SK-N-SH treated with all-trans-retinoic acid at 6 μM for 48 hours (cell line): ENCODE results near the gene CCDC40.

Source experiments
- ATAC-seq: fragments of 200-7000 bp; cut with Tn5 transposase; 3 replicates; pipeline ENCODE4 v1.9.1; 2020; ENCODE audit warnings: mild to moderate bottlenecking, moderate library complexity
- ARNTL ChIP-seq: fragments of 450-650 bp; formaldehyde crosslinking; IDR thresholded peaks from 2 replicates; pipeline ENCODE4 v1.5.0; 2020; ENCODE audit warnings: low read depth, mild to moderate bottlenecking, moderate library complexity, borderline replicate concordance
- BACH2 ChIP-seq: fragments of 250-450 bp; sonication (Bioruptor Pico); IDR thresholded peaks from 2 replicates; pipeline ENCODE4 v1.9.0; 2021; ENCODE audit warnings: mild to moderate bottlenecking, borderline replicate concordance
- CSDC2 ChIP-seq: fragments of 250-450 bp; sonication (Bioruptor Pico); IDR thresholded peaks from 2 replicates; pipeline ENCODE4 v1.5.0; 2020; ENCODE audit warnings: mild to moderate bottlenecking, moderate library complexity
- ESRRG ChIP-seq: fragments of 250-450 bp; sonication (Bioruptor Pico); IDR thresholded peaks from 2 replicates; pipeline ENCODE4 v1.6.1; 2021; ENCODE audit warnings: mild to moderate bottlenecking
- GLIS3 ChIP-seq: fragments of 250-450 bp; sonication (Bioruptor Pico); IDR thresholded peaks from 2 replicates; pipeline ENCODE4 v1.5.0; 2020; ENCODE audit warnings: mild to moderate bottlenecking, moderate library complexity
- ISL1 ChIP-seq: fragments of 250-450 bp; sonication (Bioruptor Pico); IDR thresholded peaks from 2 replicates; pipeline ENCODE4 v2.1.2; 2022; ENCODE audit warnings: mild to moderate bottlenecking, moderate library complexity
- OSR1 ChIP-seq: fragments of 250-450 bp; sonication (Bioruptor Pico); IDR thresholded peaks from 2 replicates; pipeline ENCODE4 v1.8.0; 2022; ENCODE audit warnings: moderate library complexity, mild to moderate bottlenecking, inconsistent platforms
- PPARA ChIP-seq: fragments of 250-450 bp; sonication (Bioruptor Pico); IDR thresholded peaks from 2 replicates; pipeline ENCODE4 v1.5.0; 2020; ENCODE audit warnings: mild to moderate bottlenecking, borderline replicate concordance
- RARB ChIP-seq: fragments of 250-450 bp; sonication (Bioruptor Pico); IDR thresholded peaks from 2 replicates; pipeline ENCODE4 v1.8.0; 2021; ENCODE audit warnings: mild to moderate bottlenecking, moderate library complexity
- SNAI2 ChIP-seq: fragments of 250-450 bp; sonication (Bioruptor Pico); IDR thresholded peaks from 2 replicates; pipeline ENCODE4 v1.5.0; 2020; ENCODE audit warnings: mild to moderate bottlenecking, moderate library complexity
- TCF4 ChIP-seq: fragments of 250-450 bp; sonication (Bioruptor Pico); IDR thresholded peaks from 2 replicates; pipeline ENCODE4 v1.8.0; 2021; ENCODE audit warnings: mild to moderate bottlenecking, moderate library complexity, borderline replicate concordance
- TOX ChIP-seq: fragments of 250-450 bp; sonication (Bioruptor Pico); IDR thresholded peaks from 2 replicates; pipeline ENCODE4 v1.8.0; 2021; ENCODE audit warnings: mild to moderate bottlenecking, moderate library complexity, borderline replicate concordance
- ZC3H10 ChIP-seq: fragments of 250-450 bp; sonication (Bioruptor Pico); IDR thresholded peaks from 2 replicates; pipeline ENCODE4 v1.5.1; 2021; ENCODE audit warnings: mild to moderate bottlenecking, moderate library complexity
- ZFP3 ChIP-seq: fragments of 250-450 bp; sonication (Bioruptor Pico); IDR thresholded peaks from 2 replicates; pipeline ENCODE4 v1.5.0; 2020; ENCODE audit warnings: mild to moderate bottlenecking, moderate library complexity
- ZFP30 ChIP-seq: fragments of 450-650 bp; formaldehyde crosslinking; IDR thresholded peaks from 2 replicates; pipeline ENCODE4 v1.5.0; 2022; ENCODE audit warnings: mild to moderate bottlenecking, moderate library complexity
- ZNF565 ChIP-seq: fragments of 450-650 bp; formaldehyde crosslinking; conservative IDR thresholded peaks from 2 replicates; pipeline ENCODE4 v1.5.0; 2020; ENCODE audit warnings: low read depth, mild to moderate bottlenecking, moderate library complexity
- ZNF70 ChIP-seq: fragments of 450-650 bp; formaldehyde crosslinking; IDR thresholded peaks from 2 replicates; pipeline ENCODE4 v1.5.0; 2020; ENCODE audit warnings: mild to moderate bottlenecking, moderate library complexity
- ZNF8 ChIP-seq: fragments of 450-650 bp; formaldehyde crosslinking; IDR thresholded peaks from 2 replicates; pipeline ENCODE4 v1.5.0; 2020; ENCODE audit warnings: mild to moderate bottlenecking, moderate library complexity
- TF ChIP-seq, protein P1 (sequence below): fragments of 250-450 bp; sonication (Bioruptor Pico); IDR thresholded peaks from 2 replicates; pipeline ENCODE4 v1.8.0; 2021; ENCODE audit warnings: low read depth, mild to moderate bottlenecking, moderate library complexity, borderline replicate concordance
- TF ChIP-seq, protein P2 (sequence below): fragments of 250-450 bp; sonication (Bioruptor Pico); IDR thresholded peaks from 2 replicates; pipeline ENCODE4 v1.5.1; 2020; ENCODE audit warnings: low read depth, mild to moderate bottlenecking, moderate library complexity
- TF ChIP-seq, protein P3 (sequence below): fragments of 250-450 bp; sonication (Bioruptor Pico); IDR thresholded peaks from 2 replicates; pipeline ENCODE4 v1.8.0; 2020; ENCODE audit warnings: mild to moderate bottlenecking, moderate library complexity, borderline replicate concordance

CCDC40 gene

DNA sequence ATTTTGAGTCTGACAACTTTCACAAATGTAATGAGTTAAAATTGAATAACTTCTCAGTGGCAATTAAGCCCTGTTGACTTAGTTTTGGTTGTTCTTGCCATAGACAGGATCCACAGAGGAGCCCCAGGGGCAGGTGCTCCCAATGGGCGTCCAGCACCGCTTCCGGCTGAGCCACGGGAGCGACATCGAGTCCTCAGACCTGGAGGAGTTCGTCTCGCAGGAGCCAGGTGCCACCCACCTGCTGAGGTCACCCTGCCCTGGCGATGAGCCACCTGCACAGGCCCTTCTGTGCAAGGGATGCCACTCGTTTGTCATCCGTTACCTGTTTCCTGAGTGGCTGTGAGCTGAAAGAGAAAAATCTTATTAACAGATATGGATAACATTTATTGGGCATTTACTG, 10.7 kb downstream of the CCDC40 start (continued):
- TF ChIP-seq, protein P1, sequence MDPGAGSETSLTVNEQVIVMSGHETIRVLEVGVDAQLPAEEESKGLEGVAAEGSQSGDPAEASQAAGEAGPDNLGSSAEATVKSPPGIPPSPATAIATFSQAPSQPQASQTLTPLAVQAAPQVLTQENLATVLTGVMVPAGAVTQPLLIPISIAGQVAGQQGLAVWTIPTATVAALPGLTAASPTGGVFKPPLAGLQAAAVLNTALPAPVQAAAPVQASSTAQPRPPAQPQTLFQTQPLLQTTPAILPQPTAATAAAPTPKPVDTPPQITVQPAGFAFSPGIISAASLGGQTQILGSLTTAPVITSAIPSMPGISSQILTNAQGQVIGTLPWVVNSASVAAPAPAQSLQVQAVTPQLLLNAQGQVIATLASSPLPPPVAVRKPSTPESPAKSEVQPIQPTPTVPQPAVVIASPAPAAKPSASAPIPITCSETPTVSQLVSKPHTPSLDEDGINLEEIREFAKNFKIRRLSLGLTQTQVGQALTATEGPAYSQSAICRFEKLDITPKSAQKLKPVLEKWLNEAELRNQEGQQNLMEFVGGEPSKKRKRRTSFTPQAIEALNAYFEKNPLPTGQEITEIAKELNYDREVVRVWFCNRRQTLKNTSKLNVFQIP: no peak
- TF ChIP-seq ZFP30 (CRISPR knock-in tag) (no peak), ZNF70 (CRISPR knock-in tag) (no peak), ZNF8 (no peak), TOX (CRISPR knock-in tag) (no peak)
- TF ChIP-seq, protein P2, sequence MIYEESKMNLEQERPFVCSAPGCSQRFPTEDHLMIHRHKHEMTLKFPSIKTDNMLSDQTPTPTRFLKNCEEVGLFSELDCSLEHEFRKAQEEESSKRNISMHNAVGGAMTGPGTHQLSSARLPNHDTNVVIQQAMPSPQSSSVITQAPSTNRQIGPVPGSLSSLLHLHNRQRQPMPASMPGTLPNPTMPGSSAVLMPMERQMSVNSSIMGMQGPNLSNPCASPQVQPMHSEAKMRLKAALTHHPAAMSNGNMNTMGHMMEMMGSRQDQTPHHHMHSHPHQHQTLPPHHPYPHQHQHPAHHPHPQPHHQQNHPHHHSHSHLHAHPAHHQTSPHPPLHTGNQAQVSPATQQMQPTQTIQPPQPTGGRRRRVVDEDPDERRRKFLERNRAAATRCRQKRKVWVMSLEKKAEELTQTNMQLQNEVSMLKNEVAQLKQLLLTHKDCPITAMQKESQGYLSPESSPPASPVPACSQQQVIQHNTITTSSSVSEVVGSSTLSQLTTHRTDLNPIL (CRISPR knock-in tag): no peak

DNA sequence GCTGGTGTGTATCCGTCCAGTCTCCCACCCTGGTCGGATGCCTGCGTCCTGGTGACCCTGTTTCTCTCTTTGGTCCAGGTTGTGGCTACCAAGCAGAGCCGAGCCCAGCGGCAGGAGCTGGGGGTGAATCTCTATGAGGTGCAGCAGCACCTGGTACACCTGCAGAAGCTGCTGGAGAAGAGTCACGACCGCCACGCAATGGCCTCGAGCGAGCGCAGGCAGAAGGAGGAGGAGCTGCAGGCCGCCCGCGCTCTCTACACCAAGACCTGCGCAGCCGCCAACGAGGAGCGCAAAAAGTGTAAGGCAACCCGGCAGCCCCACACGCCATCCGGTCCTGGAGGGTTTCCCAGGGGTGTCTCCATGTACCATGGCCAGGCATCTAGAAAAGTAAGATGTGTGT, 13.5 kb downstream of the CCDC40 start:
- TF ChIP-seq TCF4 (CRISPR knock-in tag) (no peak), SNAI2 (CRISPR knock-in tag) (no peak), BACH2 (CRISPR knock-in tag) (no peak), ISL1 (no peak), ZC3H10 (CRISPR knock-in tag) (no peak), RARB (CRISPR knock-in tag) (no peak), ARNTL (CRISPR knock-in tag) (no peak), ZFP30 (CRISPR knock-in tag) (no peak), OSR1 (CRISPR knock-in tag) (no peak), CSDC2 (CRISPR knock-in tag) (no peak), ZFP3 (CRISPR knock-in tag) (no peak), GLIS3 (CRISPR knock-in tag) (no peak), TOX (CRISPR knock-in tag) (no peak), ESRRG (CRISPR knock-in tag) (no peak), ZNF565 (CRISPR knock-in tag) (no peak), ZNF8 (no peak)
- TF ChIP-seq, protein P2 (CRISPR knock-in tag): no peak
- TF ChIP-seq, protein P3, sequence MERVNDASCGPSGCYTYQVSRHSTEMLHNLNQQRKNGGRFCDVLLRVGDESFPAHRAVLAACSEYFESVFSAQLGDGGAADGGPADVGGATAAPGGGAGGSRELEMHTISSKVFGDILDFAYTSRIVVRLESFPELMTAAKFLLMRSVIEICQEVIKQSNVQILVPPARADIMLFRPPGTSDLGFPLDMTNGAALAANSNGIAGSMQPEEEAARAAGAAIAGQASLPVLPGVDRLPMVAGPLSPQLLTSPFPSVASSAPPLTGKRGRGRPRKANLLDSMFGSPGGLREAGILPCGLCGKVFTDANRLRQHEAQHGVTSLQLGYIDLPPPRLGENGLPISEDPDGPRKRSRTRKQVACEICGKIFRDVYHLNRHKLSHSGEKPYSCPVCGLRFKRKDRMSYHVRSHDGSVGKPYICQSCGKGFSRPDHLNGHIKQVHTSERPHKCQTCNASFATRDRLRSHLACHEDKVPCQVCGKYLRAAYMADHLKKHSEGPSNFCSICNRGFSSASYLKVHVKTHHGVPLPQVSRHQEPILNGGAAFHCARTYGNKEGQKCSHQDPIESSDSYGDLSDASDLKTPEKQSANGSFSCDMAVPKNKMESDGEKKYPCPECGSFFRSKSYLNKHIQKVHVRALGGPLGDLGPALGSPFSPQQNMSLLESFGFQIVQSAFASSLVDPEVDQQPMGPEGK (CRISPR knock-in tag): no peak
- no peak for ATAC-seq

DNA sequence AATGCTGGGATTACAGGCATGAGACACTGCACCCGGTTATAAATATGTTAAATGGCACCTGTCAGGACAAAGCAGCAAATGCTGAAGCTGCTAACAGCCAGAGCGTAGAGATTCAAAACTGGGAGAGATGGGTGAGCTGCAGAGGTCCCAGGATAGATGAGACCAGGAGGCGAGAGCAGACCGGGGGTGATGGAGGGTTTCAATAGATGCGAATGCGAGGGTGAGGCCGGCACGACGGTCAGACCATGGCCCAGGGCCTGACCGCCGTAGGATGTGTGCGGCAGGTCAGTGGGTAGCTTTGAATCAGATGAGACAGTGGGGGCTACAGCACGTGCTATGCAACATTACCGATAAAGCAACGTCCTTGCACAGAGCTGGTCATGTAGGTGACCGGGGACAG, 14.3 kb downstream of the CCDC40 start:
- TF ChIP-seq ZNF8 (no peak), BACH2 (CRISPR knock-in tag) (no peak), OSR1 (CRISPR knock-in tag) (no peak), ZNF70 (CRISPR knock-in tag) (no peak), CSDC2 (CRISPR knock-in tag) (no peak), ZNF565 (CRISPR knock-in tag) (no peak), SNAI2 (CRISPR knock-in tag) (no peak)
- no peak for ATAC-seq

DNA sequence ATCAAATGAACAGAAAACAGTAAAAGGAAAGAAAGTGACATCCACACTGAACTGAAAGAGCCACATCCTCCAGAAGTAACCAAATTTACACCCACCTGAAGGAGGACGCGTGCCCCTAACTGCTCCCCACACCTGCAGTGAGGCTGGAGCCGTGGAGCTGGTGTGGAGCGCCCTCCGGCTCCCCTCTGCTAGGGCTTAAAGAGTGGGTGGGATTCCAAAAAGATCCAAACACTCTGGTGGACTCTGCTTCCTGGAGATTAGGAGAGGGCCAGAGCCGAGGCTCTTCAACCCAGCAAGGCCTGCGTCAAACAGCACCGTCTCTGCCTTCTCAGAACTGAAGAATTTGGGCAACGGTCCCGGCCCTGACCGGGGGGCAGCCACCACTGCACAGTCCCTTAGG, 15.2 kb downstream of the CCDC40 start:
- no peak; the same call in 2 of the 3 replicates for ATAC-seq
- TF ChIP-seq, protein P1: no peak
- no peak for TF ChIP-seq TCF4 (CRISPR knock-in tag)
- no peak for TF ChIP-seq ARNTL (CRISPR knock-in tag)
- TF ChIP-seq, protein P2 (CRISPR knock-in tag): no peak
- TF ChIP-seq SNAI2 (CRISPR knock-in tag): no peak
- TF ChIP-seq BACH2 (CRISPR knock-in tag): no peak
- TF ChIP-seq ZNF565 (CRISPR knock-in tag): no peak
- no peak for TF ChIP-seq OSR1 (CRISPR knock-in tag)
- TF ChIP-seq ZNF8: no peak
- TF ChIP-seq ZFP3 (CRISPR knock-in tag): no peak
- TF ChIP-seq ZNF70 (CRISPR knock-in tag): no peak
- no peak for TF ChIP-seq ZFP30 (CRISPR knock-in tag)
- TF ChIP-seq PPARA (CRISPR knock-in tag): no peak
- no peak for TF ChIP-seq GLIS3 (CRISPR knock-in tag)
